Tibial nerve (tissue), 4 donors: Measurements from ENCODE around the gene IL1A. TPM values are rescaled to one million over a fixed set of nuclear protein-coding genes. Genes with fewer than 3 reads are reported as not detected.

ENCODE experiments used
- DNase-seq, 2 donors: peaks; one replicate each; pipeline ENCODE4 v3.0.0-alpha.2; 2019; ENCODE audit warnings: low spot score in 2 of 2
- H3K27ac ChIP-seq, 4 donors: fragments of 200-600 bp; sonication (generic) in 3 of 4; one replicate each; pipeline ENCODE4 v1.5.1; 2017 to 2019; ENCODE audit warnings: mild to moderate bottlenecking in 1 of 4
- H3K27me3 ChIP-seq, 2 donors: fragments of 200-600 bp; sonication (generic) in 1 of 2; one replicate each; pipeline versions ENCODE4 v1.5.1 to v1.6.0; 2017 to 2019
- H3K36me3 ChIP-seq, 3 donors: fragments of 200-600 bp; sonication (generic); one replicate each; pipeline ENCODE4 v1.5.1; 2018 to 2019
- H3K4me1 ChIP-seq, 4 donors: fragments of 200-600 bp; sonication (generic) in 3 of 4; one replicate each; pipeline ENCODE4 v1.5.1; 2017 to 2019
- H3K4me3 ChIP-seq, 4 donors: fragments of 200-600 bp; sonication (generic) in 3 of 4; one replicate each; pipeline ENCODE4 v1.5.1; 2017 to 2019; ENCODE audit warnings: mild to moderate bottlenecking in 1 of 4, moderate library complexity in 1 of 4
- H3K9me3 ChIP-seq, 4 donors: fragments of 200-600 bp; sonication (generic) in 3 of 4; one replicate each; pipeline ENCODE4 v1.5.1; 2017 to 2019
- CTCF ChIP-seq, 5 experiments: fragments of 200-600 bp in 3 of 5; fragments of 450-650 bp in 2 of 5; sonication (generic) in 3 of 5; IDR thresholded peaks; one replicate each; pipeline ENCODE4 v1.5.1; 2016 to 2019; ENCODE audit warnings: antibody characterized with exemption in 5 of 5, mild to moderate bottlenecking in 3 of 5, moderate library complexity in 2 of 5
- EP300 ChIP-seq, 2 donors: sonication (generic); formaldehyde crosslinking; IDR thresholded peaks; one replicate each; pipeline ENCODE4 v1.6.1; 2017; ENCODE audit warnings: antibody characterized with exemption in 2 of 2, mild to moderate bottlenecking in 1 of 2
- POLR2A ChIP-seq, 2 donors: fragments of 450-650 bp; IDR thresholded peaks; one replicate each; pipeline ENCODE4 v1.6.1; 2017; ENCODE audit warnings: antibody characterized with exemption in 2 of 2, mild to moderate bottlenecking in 2 of 2, moderate library complexity in 2 of 2
- WGBS, 2 donors: methylation state at CpG; one replicate each; pipeline ENCODE4 v1.1.5; 2018; 5-methylcytosine and 5-hydroxymethylcytosine counted together
- total RNA-seq, 4 donors: library from RNA; depleted of rRNA; stranded (reverse); fragments of >200 nt; gene quantifications; one replicate each; pipeline ENCODE4 v1.1.0, GENCODE V29; 2016

IL1A gene
- total RNA-seq, 4 donors from 2014 or later, result 1.1 TPM; not detected in 3

DNA sequence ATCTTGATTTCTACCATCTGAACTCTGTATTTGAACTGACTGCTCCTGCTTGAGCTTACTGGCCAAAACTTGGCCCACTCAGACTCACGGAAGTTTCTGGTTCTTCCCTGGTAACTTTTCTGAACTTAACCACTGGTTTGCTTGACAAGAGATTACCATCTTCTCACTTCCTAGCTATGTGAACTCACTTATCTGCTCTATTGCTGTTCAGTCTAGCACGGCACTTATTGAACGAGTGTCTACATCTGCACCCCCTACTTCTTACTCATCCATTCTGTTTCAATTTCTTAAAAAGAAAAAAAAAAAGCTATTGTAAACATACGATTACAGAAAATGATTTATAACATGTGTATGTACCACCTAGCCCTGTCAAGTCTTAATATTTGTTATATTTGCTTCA, 28.8 kb downstream of the IL1A start:
- Histone ChIP-seq H3K27me3 (no peaks in the 10 kb centered on the region), H3K27ac (no peak overlapping the region), H3K4me1 (no peaks in the 10 kb centered on the region), H3K36me3 (no peaks in the 10 kb centered on the region), H3K4me3 (no peak overlapping the region), H3K9me3 (no peaks in the 10 kb centered on the region)
- WGBS, 2 donors, result 91 to 93% methylated on average over 4 of the region's 4 CpGs
- no peak for TF ChIP-seq EP300 (IDR thresholded peaks at IDR 0.05)
- no peak for TF ChIP-seq CTCF (IDR thresholded peaks at IDR 0.05)
- TF ChIP-seq POLR2A (IDR thresholded peaks at IDR 0.05), result no peak
- DNase-seq, result no peak

DNA sequence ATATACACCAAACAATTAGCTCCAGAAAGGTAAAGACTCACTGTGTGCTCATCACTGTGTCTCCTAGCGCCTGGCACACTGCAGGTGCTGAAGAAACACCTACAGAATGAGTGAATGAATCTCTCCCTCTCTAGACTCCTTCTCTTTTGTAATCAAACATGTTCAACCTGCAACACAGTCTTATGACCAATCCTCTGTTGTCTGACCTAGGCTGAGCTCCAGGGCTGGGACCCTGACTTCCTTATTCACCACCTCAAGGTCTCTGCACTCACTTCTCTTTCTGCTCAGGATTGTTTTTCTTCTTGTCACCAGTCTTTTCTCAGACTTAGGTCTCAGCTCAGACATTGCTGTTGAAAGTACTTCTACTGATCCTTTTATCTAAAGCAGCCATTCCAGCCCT, 29.7 kb downstream of the IL1A start:
- no peak for DNase-seq
- no peaks in the 10 kb centered on the region for H3K4me1 ChIP-seq
- no peaks in the 10 kb centered on the region for H3K9me3 ChIP-seq
- 97 to 100% methylated on average over 1 of the region's 1 CpG for WGBS, 2 donors
- no peak overlapping the region for H3K4me3 ChIP-seq
- no peaks in the 10 kb centered on the region for H3K36me3 ChIP-seq
- H3K27me3 ChIP-seq, result no peaks in the 10 kb centered on the region
- H3K27ac ChIP-seq, result no peak overlapping the region
- TF ChIP-seq EP300 (IDR thresholded peaks at IDR 0.05) (no peak), POLR2A (IDR thresholded peaks at IDR 0.05) (no peak), CTCF (IDR thresholded peaks at IDR 0.05) (no peak)

GRCh38 chr2:112752667-112753066, 31.6 kb downstream of the IL1A start:
- no peak for TF ChIP-seq CTCF (IDR thresholded peaks at IDR 0.05)
- TF ChIP-seq POLR2A (IDR thresholded peaks at IDR 0.05), result no peak
- TF ChIP-seq EP300 (IDR thresholded peaks at IDR 0.05), result no peak
- Histone ChIP-seq H3K27ac (no peak overlapping the region), H3K4me1 (no peaks in the 10 kb centered on the region), H3K27me3 (no peaks in the 10 kb centered on the region), H3K36me3 (no peaks in the 10 kb centered on the region), H3K9me3 (no peaks in the 10 kb centered on the region), H3K4me3 (no peak overlapping the region)
- 78 to 88% methylated on average over 4 of the region's 4 CpGs for WGBS, 2 donors
- DNase-seq, result no peak

DNA sequence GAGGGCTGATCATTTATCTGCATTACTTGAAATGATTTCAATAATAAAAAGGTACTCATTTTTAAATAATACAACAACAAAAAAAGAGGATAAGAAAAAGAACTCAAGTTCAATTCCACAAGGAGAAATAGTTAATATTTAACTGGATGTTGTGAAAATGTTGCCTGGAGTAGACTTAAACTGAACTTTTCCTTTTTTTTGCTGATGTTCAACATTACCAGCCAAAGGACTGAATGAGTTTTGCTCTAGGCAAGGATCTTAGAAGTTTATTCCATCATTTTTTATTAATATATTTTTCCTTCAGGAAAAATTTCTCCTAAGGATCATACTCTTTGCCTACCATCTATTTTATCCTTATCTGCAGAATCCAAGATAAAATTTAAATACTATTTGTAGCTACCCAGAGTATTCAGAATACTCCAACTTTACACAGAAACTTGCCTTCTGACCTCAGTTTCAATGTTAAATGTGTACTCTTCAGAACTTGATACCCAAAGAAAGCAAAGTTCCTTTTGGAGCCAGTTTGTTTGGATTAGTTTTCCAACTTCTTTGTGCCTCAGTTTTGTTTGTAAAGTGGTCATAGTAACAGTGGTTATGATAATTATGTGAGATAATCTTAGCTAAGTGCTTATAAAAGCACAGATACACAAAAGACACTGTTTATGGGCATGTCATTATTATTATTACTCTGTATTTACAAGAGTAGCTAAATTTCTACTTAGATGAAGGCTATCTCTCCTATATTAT, 32.7 kb downstream of the IL1A start:
- H3K9me3 ChIP-seq, result no peaks in the 10 kb centered on the region
- H3K27me3 ChIP-seq, result no peaks in the 10 kb centered on the region
- no peak overlapping the region for H3K4me3 ChIP-seq
- no peaks in the 10 kb centered on the region for H3K36me3 ChIP-seq
- H3K4me1 ChIP-seq, result no peaks in the 10 kb centered on the region
- no peak for DNase-seq
- TF ChIP-seq EP300 (IDR thresholded peaks at IDR 0.05) (no peak), POLR2A (IDR thresholded peaks at IDR 0.05) (no peak), CTCF (IDR thresholded peaks at IDR 0.05) (no peak)
- H3K27ac ChIP-seq, result no peak overlapping the region

DNA sequence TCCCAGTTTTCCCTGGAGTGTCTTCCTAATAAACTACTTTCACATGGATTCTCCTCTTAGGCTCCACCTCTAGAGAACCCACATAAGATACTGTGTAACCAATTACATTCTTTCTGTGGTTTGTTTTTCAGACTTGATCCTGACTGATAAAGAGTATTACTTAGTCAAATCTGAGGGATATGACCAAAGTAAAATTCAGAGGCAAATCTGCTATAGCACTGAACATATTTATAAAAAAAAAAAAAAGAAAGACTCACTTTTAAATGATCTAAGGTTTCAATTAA, 33.8 kb downstream of the IL1A start:
- TF ChIP-seq POLR2A (IDR thresholded peaks at IDR 0.05), result no peak
- no peak for TF ChIP-seq EP300 (IDR thresholded peaks at IDR 0.05)
- TF ChIP-seq CTCF (IDR thresholded peaks at IDR 0.05), result no peak
- H3K4me1 ChIP-seq, result no peaks in the 10 kb centered on the region
- H3K27ac ChIP-seq, result no peak overlapping the region
- no peak overlapping the region for H3K4me3 ChIP-seq
- H3K36me3 ChIP-seq, result no peaks in the 10 kb centered on the region
- DNase-seq, result no peak
- H3K9me3 ChIP-seq, result no peaks in the 10 kb centered on the region
- H3K27me3 ChIP-seq, result no peaks in the 10 kb centered on the region
